H54 (cell line): ENCODE measurements around the gene SHD.
A peak's percentile ranks its signal among the peaks of the same experiment; 100 is the strongest.
"Not testable (repeated sequence)": the region's sequence is repeated elsewhere in the genome, so short reads cannot be mapped to it uniquely, and the experiment has no call there.

ENCODE experiments used
- DNase-seq: peaks from one replicate; pipeline ENCODE4 v3.0.0; 2011; ENCODE audit warnings: low spot score, mixed read lengths; ENCODE audit not compliant: insufficient read length
- FAIRE-seq: peaks from 3 replicates; lab custom pipeline; 2011; peaks lifted over from hg19 to GRCh38; lab: Jason Lieb, UNC
- POLR2A ChIP-seq: IDR thresholded peaks from 2 replicates; pipeline ENCODE4 v1.6.1; 2011; ENCODE audit warnings: low read depth, mild to moderate bottlenecking, low read length

Gene SHD

GRCh38 chr19:4319067-4319718, 40.1 kb downstream of the SHD start:
- no peak for FAIRE-seq
- DNase-seq: no peak

DNA sequence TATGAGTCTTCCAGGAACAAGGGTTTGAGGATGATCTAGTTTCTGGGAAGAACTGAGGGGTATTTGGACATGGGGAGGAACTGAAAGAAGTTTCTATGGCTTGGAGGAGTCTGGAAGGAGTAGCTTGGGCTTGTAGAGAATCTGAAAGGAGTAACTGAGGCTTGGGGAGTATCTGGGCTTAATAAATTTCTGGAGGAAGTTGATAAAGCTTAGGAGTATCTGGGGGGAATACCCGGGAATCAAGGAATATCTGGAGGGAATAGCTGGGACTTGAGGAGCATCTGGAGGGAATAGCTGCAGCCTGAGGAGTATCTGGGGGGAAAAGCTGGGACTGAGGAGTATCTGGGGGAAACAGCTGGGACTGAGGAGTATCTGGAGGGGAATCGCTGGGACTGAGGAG, 41.4 kb downstream of the SHD start:
- no peak for TF ChIP-seq POLR2A
- FAIRE-seq (no peak), DNase-seq (no peak)

More at GRCh38 chr19:4319067-4319718, 40.1 kb downstream of the SHD start:
- no peak for TF ChIP-seq POLR2A

DNA sequence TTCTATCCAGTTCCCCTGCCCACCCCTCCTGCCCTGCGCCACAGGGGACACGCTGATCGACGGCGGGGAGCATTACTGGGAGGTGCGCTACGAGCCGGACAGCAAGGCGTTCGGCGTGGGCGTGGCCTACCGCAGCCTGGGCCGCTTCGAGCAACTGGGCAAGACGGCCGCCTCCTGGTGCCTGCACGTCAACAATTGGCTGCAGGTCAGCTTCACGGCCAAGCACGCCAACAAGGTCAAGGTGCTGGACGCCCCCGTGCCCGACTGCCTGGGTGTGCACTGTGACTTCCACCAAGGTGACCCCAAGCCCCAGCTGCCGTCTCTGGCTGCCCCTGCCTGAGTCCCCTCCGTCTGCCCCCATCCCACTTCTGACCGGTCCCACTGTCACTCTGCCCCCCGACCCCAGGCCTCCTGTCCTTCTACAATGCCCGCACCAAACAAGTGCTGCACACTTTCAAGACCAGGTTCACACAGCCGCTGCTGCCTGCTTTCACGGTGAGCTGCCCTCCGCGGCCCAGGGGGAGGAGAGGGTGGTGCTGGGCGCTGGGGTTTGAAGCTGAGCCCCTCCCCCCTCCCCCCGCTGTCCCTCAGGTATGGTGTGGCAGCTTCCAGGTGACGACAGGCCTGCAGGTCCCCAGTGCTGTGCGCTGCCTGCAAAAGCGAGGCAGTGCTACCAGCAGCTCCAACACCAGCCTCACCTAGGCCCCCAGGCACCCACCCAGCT, 44.0 kb downstream of the SHD start:
- FAIRE-seq: no peak
- no peak for DNase-seq
- no peak for TF ChIP-seq POLR2A

DNA sequence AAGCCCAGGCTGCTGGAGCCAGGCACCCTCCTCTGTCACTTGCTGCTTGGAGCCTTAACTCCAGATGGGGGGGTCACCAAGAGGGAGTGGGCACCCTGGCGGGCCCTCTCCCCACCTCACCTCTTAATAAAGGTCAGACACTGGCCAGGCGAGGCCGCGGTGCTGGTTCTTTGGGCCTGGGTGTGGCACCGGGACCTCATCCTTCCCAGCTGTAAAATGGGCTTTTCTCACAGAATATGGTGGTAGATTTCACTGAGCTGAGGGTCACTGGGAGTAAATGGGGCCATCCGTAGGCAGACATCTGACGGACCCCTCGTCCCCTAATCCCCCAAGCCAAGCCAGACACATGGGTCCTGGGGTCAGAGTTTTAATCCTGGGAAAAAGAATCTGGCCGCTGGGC, 44.6 kb downstream of the SHD start:
- FAIRE-seq (no peak), DNase-seq (no peak)
- TF ChIP-seq POLR2A: no peak

- TF ChIP-seq POLR2A: no peak
- DNase-seq: no peak
- FAIRE-seq: no peak
Observed at GRCh38 chr19:4324228-4324627, 45.2 kb downstream of the SHD start.

- TF ChIP-seq POLR2A: no peak
- DNase-seq: no peak
- no peak for FAIRE-seq
Observed at GRCh38 chr19:4326215-4326836, 47.3 kb downstream of the SHD start.

DNA sequence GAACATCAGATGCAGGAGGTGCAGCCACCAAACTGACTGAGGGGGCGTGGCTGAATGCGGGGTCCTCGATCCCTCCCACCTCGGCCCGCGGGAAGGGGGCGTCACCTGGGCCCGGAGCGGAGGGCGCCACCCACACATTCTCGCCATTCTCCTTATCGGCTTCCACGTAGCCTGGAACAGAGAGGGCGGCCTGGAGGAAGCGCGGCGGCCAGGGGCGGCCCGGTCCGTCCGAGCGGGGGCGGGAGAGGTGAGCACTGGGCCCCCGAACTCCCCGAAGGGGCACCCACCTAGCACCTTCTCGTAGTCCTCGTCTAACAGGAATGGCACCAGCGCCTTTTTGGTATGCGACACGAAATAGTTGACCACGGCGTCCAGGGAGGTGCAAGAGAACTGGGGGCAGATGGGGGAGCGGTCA, 47.8 kb downstream of the SHD start:
- DNase-seq (no peak), FAIRE-seq (no peak)
- no peak for TF ChIP-seq POLR2A

DNA sequence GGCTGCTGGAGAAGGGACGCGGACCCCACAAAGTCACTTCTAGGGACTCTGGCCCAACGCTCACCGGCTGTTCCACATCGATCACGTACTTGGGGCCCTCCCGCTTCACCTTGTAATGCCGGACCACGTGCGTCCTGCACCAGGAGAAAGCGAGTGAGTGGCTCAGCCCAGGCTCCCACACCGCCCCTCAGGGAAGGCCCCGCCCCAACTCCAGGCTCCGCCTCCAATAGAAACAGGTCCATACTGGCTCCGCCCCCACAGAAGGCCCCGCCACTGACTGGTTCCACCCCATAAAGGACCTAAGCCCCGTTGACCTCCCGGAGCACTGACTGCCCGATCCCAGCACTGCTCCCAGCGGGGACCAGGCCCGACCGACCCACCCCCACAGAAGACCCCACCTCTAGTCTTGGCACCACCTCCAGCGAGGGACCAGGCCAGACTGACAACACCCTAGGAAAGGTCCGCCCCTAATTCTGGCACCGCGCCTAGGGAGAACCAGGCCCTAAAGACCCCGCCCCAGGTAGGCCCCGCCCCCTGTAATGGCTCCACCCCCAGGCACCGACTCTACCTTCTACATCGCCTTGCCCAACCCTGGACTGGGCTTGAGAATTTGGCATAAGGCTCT, 48.3 kb downstream of the SHD start:
- peak; percentile 76 for DNase-seq
- FAIRE-seq: no peak
- TF ChIP-seq POLR2A: no peak

GRCh38 chr19:4327877-4328242, 48.8 kb downstream of the SHD start:
- FAIRE-seq (no peak), DNase-seq (no peak)
- no peak for TF ChIP-seq POLR2A

DNA sequence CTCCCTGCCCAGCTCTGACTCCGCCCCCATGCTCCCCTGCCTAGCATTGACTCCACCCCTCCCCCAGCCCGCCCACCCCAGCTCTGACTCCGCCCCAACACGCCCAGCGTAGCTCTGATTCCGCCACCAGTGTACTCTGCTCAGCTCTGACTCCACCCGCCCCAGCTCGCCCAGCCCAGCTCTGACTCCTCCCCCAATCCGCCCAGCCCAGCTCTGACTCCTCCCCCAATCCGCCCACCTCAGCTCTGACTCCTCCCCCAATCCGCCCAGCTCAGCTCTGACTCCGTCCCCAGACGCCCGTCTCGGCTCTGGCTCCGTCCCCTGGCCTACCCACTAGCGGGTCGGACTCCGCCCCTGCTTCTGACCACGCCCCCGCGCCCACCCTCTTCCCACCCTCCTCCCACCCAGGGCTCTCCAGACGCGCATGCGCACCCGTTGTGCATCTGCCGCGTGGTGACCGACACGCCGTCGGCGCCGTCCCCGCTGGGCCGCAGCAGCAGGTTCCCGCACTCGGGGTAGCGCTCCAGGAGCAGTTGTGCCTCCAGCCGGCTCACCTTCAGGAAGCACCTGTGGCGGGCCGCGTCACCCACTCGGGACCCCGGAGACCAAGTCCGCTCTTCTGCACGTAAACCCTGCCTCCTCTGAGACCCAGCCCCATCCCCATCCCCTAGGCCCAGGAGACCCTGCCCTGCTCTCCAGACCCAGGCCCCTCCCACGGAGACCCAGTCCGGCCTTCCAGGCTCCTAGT, 49.4 kb downstream of the SHD start:
- FAIRE-seq: no peak
- peak; percentile 71 for TF ChIP-seq POLR2A
- DNase-seq: peak; percentile 88

GRCh38 chr19:4328991-4329681, 50.1 kb downstream of the SHD start:
- DNase-seq, FAIRE-seq: not testable (repeated sequence)

DNA sequence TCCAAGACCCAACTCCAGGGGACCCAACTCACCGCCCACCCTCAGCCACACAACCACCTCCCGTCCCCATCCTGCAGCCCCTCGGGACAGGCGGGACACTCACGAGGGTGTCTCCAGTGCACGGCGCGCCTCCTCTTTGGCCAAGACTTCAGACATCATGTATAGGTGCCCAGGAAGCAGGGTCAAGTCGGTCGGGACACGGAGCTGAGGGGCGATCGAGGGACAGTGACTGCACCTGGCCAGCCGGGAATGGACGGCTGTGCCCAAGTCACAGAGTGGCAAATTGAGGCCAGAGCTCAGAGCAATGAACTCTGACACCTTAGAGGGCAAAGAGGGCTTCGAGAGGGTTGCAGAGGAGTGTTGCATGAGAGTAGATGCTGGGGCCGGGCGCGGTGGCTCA, 50.8 kb downstream of the SHD start:
- FAIRE-seq (no peak), DNase-seq (no peak)
- no peak for TF ChIP-seq POLR2A
